HEK293 (cell line): ENCODE results near the gene STIM1.

Source experiments
- CTCF ChIA-PET: fragments of 350-600 bp; formaldehyde crosslinking; extraction: SDS; loops from one replicate; lab custom pipeline; 2021; ENCODE audit warnings: antibody characterized with exemption; lab: Yijun Ruan, JAX
- POLR2A ChIA-PET: fragments of 300-600 bp; formaldehyde crosslinking; extraction: SDS; loops from one replicate; lab custom pipeline; 2020; ENCODE audit warnings: antibody characterized with exemption, inconsistent platforms; lab: Yijun Ruan, JAX
- H3K27ac ChIP-seq: fragments of 200-500 bp; sonication (Bioruptor generic); 2 replicates; pipeline ENCODE4 v1.5.1; 2014; ENCODE audit warnings: low read depth, low read length, control low read depth, inconsistent platforms; ENCODE audit errors: extremely low read depth
- H3K36me3 ChIP-seq, 2 experiments: fragments of 200-500 bp in 1 of 2; sonication (Bioruptor generic) in 1 of 2; 1 replicate in 1 of 2; 2 replicates in 1 of 2; pipeline ENCODE4 v1.5.1; 2014 to 2017; ENCODE audit warnings: inconsistent platforms in 2 of 2, low read length in 2 of 2; ENCODE audit not compliant: control insufficient read depth in 2 of 2, insufficient read depth in 1 of 2
- H3K4me1 ChIP-seq: fragments of 200-500 bp; sonication (Bioruptor generic); 2 replicates; pipeline ENCODE4 v1.5.1; 2014; ENCODE audit warnings: mild to moderate bottlenecking, low read length, inconsistent platforms; ENCODE audit not compliant: control insufficient read depth, insufficient read depth
- H3K4me3 ChIP-seq: 2 replicates; pipeline ENCODE4 v1.5.1; 2011; ENCODE audit warnings: low read depth, mild to moderate bottlenecking, control low read depth, low read length, moderate library complexity
- H3K9me3 ChIP-seq: fragments of 200-500 bp; sonication (Bioruptor generic); 2 replicates; pipeline ENCODE4 v1.5.1; 2014; ENCODE audit warnings: low read depth, low read length, inconsistent platforms; ENCODE audit not compliant: control insufficient read depth, insufficient read depth
- BCL11A ChIP-seq: fragments of 450-650 bp; formaldehyde crosslinking; IDR thresholded peaks from 2 replicates; pipeline ENCODE4 v1.5.1; 2016; ENCODE audit warnings: low read depth, missing biosample characterization, missing genetic modification characterization
- HOXC10 ChIP-seq: sonication (generic); formaldehyde crosslinking; IDR thresholded peaks from 2 replicates; pipeline ENCODE4 v1.8.1; 2023; ENCODE audit warnings: mild to moderate bottlenecking, missing genetic modification reagents
- IKZF3 ChIP-seq: fragments of 450-650 bp; IDR thresholded peaks from 2 replicates; pipeline ENCODE4 v1.5.0; 2018; ENCODE audit warnings: missing biosample characterization, mild to moderate bottlenecking, missing genetic modification characterization, moderate library complexity
- KLF10 ChIP-seq: fragments of 450-650 bp; IDR thresholded peaks from 2 replicates; pipeline ENCODE4 v1.5.1; 2018; ENCODE audit warnings: missing biosample characterization, mild to moderate bottlenecking, missing genetic modification characterization
- SCRT1 ChIP-seq: fragments of 450-650 bp; formaldehyde crosslinking; IDR thresholded peaks from 2 replicates; pipeline ENCODE4 v1.5.1; 2016; ENCODE audit warnings: missing biosample characterization, missing genetic modification characterization, borderline replicate concordance
- SETDB1 ChIP-seq: IDR thresholded peaks from one replicate; pipeline ENCODE4 v1.6.1; 2017; ENCODE audit warnings: mild to moderate bottlenecking, low read length, moderate library complexity, mixed read lengths; ENCODE audit not compliant: insufficient read length
- SP2 ChIP-seq: fragments of 450-650 bp; formaldehyde crosslinking; IDR thresholded peaks from 2 replicates; pipeline ENCODE4 v1.5.1; 2016; ENCODE audit warnings: missing biosample characterization, missing genetic modification characterization
- YY2 ChIP-seq: fragments of 450-650 bp; formaldehyde crosslinking; IDR thresholded peaks from 2 replicates; pipeline ENCODE4 v1.5.1; 2016; ENCODE audit warnings: missing biosample characterization, missing genetic modification characterization
- ZBTB21 ChIP-seq: fragments of 450-650 bp; formaldehyde crosslinking; IDR thresholded peaks from 2 replicates; pipeline ENCODE4 v1.5.1; 2017; ENCODE audit warnings: missing biosample characterization, missing genetic modification characterization
- ZEB2 ChIP-seq: fragments of 450-650 bp; formaldehyde crosslinking; IDR thresholded peaks from 2 replicates; pipeline ENCODE4 v1.5.1; 2016; ENCODE audit warnings: missing biosample characterization, missing genetic modification characterization
- ZFP37 ChIP-seq: fragments of 450-650 bp; formaldehyde crosslinking; IDR thresholded peaks from 2 replicates; pipeline ENCODE4 v1.5.1; 2016; ENCODE audit warnings: missing biosample characterization, missing genetic modification characterization
- ZNF146 ChIP-seq: fragments of 450-650 bp; formaldehyde crosslinking; IDR thresholded peaks from 2 replicates; pipeline ENCODE4 v1.5.1; 2016; ENCODE audit warnings: missing biosample characterization, missing genetic modification characterization
- ZNF16 ChIP-seq: fragments of 450-650 bp; formaldehyde crosslinking; IDR thresholded peaks from 2 replicates; pipeline ENCODE4 v1.5.1; 2016; ENCODE audit warnings: low read depth, missing biosample characterization, missing genetic modification characterization
- ZNF169 ChIP-seq: fragments of 450-650 bp; formaldehyde crosslinking; IDR thresholded peaks from 2 replicates; pipeline ENCODE4 v1.5.1; 2016; ENCODE audit warnings: missing biosample characterization, missing genetic modification characterization
- ZNF175 ChIP-seq: fragments of 450-650 bp; formaldehyde crosslinking; IDR thresholded peaks from 2 replicates; pipeline ENCODE4 v1.5.1; 2016; ENCODE audit warnings: missing biosample characterization, missing genetic modification characterization
- ZNF211 ChIP-seq: fragments of 450-650 bp; formaldehyde crosslinking; IDR thresholded peaks from 2 replicates; pipeline ENCODE4 v1.5.1; 2016; ENCODE audit warnings: low read depth, missing biosample characterization, missing genetic modification characterization
- ZNF23 ChIP-seq: fragments of 450-650 bp; formaldehyde crosslinking; IDR thresholded peaks from 2 replicates; pipeline ENCODE4 v1.5.1; 2016; ENCODE audit warnings: missing biosample characterization, missing genetic modification characterization, borderline replicate concordance
- ZNF248 ChIP-seq: fragments of 450-650 bp; formaldehyde crosslinking; IDR thresholded peaks from 2 replicates; pipeline ENCODE4 v1.5.1; 2017; ENCODE audit warnings: missing biosample characterization, missing genetic modification characterization
- ZNF274 ChIP-seq, 2 experiments: fragments of 200-500 bp in 1 of 2; fragments of 450-650 bp in 1 of 2; sonication (Bioruptor generic) in 1 of 2; formaldehyde crosslinking in 1 of 2; IDR thresholded peaks; 2 replicates each; pipeline versions ENCODE4 v1.5.1 to v1.6.1; 2014 to 2016; ENCODE audit warnings: borderline replicate concordance in 1 of 2, inconsistent platforms in 1 of 2, low read length in 1 of 2, missing biosample characterization in 1 of 2, missing genetic modification characterization in 1 of 2
- ZNF302 ChIP-seq: fragments of 450-650 bp; formaldehyde crosslinking; IDR thresholded peaks from 2 replicates; pipeline ENCODE4 v1.5.1; 2016; ENCODE audit warnings: missing biosample characterization, missing genetic modification characterization, low read depth
- ZNF324 ChIP-seq: fragments of 450-650 bp; formaldehyde crosslinking; IDR thresholded peaks from 2 replicates; pipeline ENCODE4 v1.5.1; 2016; ENCODE audit warnings: missing biosample characterization, missing genetic modification characterization
- ZNF391 ChIP-seq: fragments of 450-650 bp; formaldehyde crosslinking; IDR thresholded peaks from 2 replicates; pipeline ENCODE4 v1.5.1; 2016; ENCODE audit warnings: low read depth, missing biosample characterization, missing genetic modification characterization, borderline replicate concordance
- ZNF501 ChIP-seq: fragments of 450-650 bp; formaldehyde crosslinking; IDR thresholded peaks from 2 replicates; pipeline ENCODE4 v1.5.1; 2016; ENCODE audit warnings: missing biosample characterization, missing genetic modification characterization
- ZNF560 ChIP-seq: fragments of 450-650 bp; formaldehyde crosslinking; IDR thresholded peaks from 2 replicates; pipeline ENCODE4 v1.5.1; 2017; ENCODE audit warnings: missing biosample characterization, missing genetic modification characterization, borderline replicate concordance
- ZNF571 ChIP-seq: fragments of 450-650 bp; formaldehyde crosslinking; IDR thresholded peaks from 2 replicates; pipeline ENCODE4 v1.5.0; 2017; ENCODE audit warnings: missing biosample characterization, missing genetic modification characterization
- ZNF596 ChIP-seq: fragments of 450-650 bp; IDR thresholded peaks from 2 replicates; pipeline ENCODE4 v1.5.0; 2018; ENCODE audit warnings: missing biosample characterization, mild to moderate bottlenecking, missing genetic modification characterization, moderate library complexity
- ZNF664 ChIP-seq: fragments of 450-650 bp; formaldehyde crosslinking; IDR thresholded peaks from 2 replicates; pipeline ENCODE4 v1.5.1; 2016; ENCODE audit warnings: missing biosample characterization, missing genetic modification characterization
- ZNF692 ChIP-seq: fragments of 450-650 bp; formaldehyde crosslinking; IDR thresholded peaks from 2 replicates; pipeline ENCODE4 v1.5.1; 2016; ENCODE audit warnings: missing biosample characterization, missing genetic modification characterization
- ZNF843 ChIP-seq: fragments of 450-650 bp; formaldehyde crosslinking; IDR thresholded peaks from 2 replicates; pipeline ENCODE4 v1.5.1; 2016; ENCODE audit warnings: missing biosample characterization, missing genetic modification characterization
- ZSCAN23 ChIP-seq: fragments of 450-650 bp; formaldehyde crosslinking; IDR thresholded peaks from 2 replicates; pipeline ENCODE4 v1.5.1; 2016; ENCODE audit warnings: missing biosample characterization, missing genetic modification characterization
- ZXDB ChIP-seq: fragments of 450-650 bp; formaldehyde crosslinking; IDR thresholded peaks from 2 replicates; pipeline ENCODE4 v1.5.1; 2016; ENCODE audit warnings: missing biosample characterization, missing genetic modification characterization
- TF ChIP-seq, protein P1 (sequence below): fragments of 450-650 bp; formaldehyde crosslinking; IDR thresholded peaks from 2 replicates; pipeline ENCODE4 v1.5.1; 2016; ENCODE audit warnings: missing biosample characterization, missing genetic modification characterization

The STIM1 gene

GRCh38 chr11:3984896-3985295, 129.4 kb downstream of the STIM1 start:
- CTCF ChIA-PET: interaction anchor here (1.0 kb wide), 1 partner anchor 130 kb away, joined by 3 read pairs; no protein-coding TSS in a partner anchor
- POLR2A ChIA-PET: no interaction called here

DNA sequence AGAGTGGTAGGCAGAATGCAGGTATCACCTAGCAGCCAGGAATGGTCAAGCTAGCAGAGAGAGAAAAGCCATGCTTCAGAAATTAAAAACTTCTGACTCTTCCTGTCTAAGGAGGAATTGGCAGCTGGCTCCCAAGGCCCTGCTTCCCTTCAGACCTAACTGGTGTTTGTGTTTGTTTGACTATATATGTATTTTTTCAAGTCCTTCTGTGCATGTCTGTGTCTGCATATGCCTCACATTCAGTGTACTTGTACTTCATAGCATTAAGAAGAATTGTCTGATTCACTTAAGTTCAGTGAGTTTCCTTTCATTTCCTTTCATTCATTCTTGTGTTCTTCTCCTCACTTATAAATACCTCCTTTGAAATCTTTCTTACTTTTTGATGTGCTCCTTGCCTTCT, 130.2 kb downstream of the STIM1 start:
- no peaks in the 10 kb centered on the region for H3K4me1 ChIP-seq
- H3K9me3 ChIP-seq: no peaks in the 10 kb centered on the region
- ChIA-PET POLR2A (no interaction called here), CTCF (no interaction called here)
- TF ChIP-seq HOXC10 (CRISPR knock-in tag): no peak
- TF ChIP-seq ZNF692 (tag by site-specific recombination): no peak
- TF ChIP-seq ZXDB (tag by site-specific recombination): no peak
- TF ChIP-seq ZNF391 (tag by site-specific recombination): no peak
- TF ChIP-seq ZNF302 (tag by site-specific recombination): no peak
- no peak for TF ChIP-seq IKZF3 (tag by site-specific recombination)
- no peak for TF ChIP-seq ZNF274 (IDR thresholded peaks at IDR 0.05; ENCODE audit: low read length)
- TF ChIP-seq ZNF274 (tag by site-specific recombination; IDR thresholded peaks at IDR 0.05; ENCODE audit: borderline replicate concordance): no peak
- TF ChIP-seq ZNF501 (tag by site-specific recombination): no peak
- no peak for TF ChIP-seq ZNF596 (tag by site-specific recombination)
- no peak for TF ChIP-seq SP2 (tag by site-specific recombination)
- TF ChIP-seq ZNF843: no peak
- no peak for TF ChIP-seq ZNF23 (tag by site-specific recombination)
- TF ChIP-seq, protein P1, sequence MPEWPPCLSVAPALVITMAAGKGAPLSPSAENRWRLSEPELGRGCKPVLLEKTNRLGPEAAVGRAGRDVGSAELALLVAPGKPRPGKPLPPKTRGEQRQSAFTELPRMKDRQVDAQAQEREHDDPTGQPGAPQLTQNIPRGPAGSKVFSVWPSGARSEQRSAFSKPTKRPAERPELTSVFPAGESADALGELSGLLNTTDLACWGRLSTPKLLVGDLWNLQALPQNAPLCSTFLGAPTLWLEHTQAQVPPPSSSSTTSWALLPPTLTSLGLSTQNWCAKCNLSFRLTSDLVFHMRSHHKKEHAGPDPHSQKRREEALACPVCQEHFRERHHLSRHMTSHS (tag by site-specific recombination): no peak
- TF ChIP-seq ZFP37: no peak
- no peak for TF ChIP-seq BCL11A (tag by site-specific recombination)
- no peaks in the 10 kb centered on the region for H3K36me3 ChIP-seq
- no peak overlapping the region for H3K27ac ChIP-seq
- H3K4me3 ChIP-seq: no peak overlapping the region

More at GRCh38 chr11:3984896-3985295, 129.4 kb downstream of the STIM1 start:
- no peak for TF ChIP-seq SETDB1
- TF ChIP-seq SCRT1: no peak
- no peak for TF ChIP-seq ZSCAN23 (tag by site-specific recombination)
- no peak for TF ChIP-seq ZNF169 (tag by site-specific recombination)
- no peak for TF ChIP-seq ZNF146 (tag by site-specific recombination)
- no peak for TF ChIP-seq ZEB2
- no peak for TF ChIP-seq ZNF248 (tag by site-specific recombination)
- no peak for TF ChIP-seq YY2
- no peak for TF ChIP-seq KLF10
- TF ChIP-seq, all 188 proteins: peak for 0
- no peak overlapping the region for H3K4me3 ChIP-seq
- no peaks in the 10 kb centered on the region for H3K36me3 ChIP-seq
- H3K27ac ChIP-seq: no peak overlapping the region
- no peaks in the 10 kb centered on the region for H3K9me3 ChIP-seq
- no peaks in the 10 kb centered on the region for H3K4me1 ChIP-seq

DNA sequence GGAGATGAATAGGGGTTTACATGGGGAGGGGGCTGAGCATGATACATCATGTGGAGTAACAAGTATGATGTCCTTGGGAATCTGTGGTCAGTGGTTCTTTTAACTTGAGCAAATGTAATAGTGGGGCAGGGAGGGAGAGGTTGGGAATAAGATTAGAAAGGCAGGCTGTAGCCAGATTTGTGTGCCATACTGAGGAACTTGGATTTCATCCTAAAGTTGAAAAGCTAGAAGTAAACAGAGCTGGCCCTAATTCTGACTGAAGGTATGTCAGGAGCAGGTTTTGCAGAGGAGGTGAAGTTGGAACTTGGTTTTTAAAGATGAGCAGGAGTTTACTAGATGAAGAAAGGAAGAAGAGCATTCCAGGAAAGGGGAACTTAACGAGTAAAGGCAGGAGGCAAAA, 130.8 kb downstream of the STIM1 start:
- ChIA-PET CTCF (no interaction called here), POLR2A (no interaction called here)
- no peak for TF ChIP-seq ZXDB (tag by site-specific recombination)
- no peak for TF ChIP-seq ZNF560 (tag by site-specific recombination)
- no peak for TF ChIP-seq ZNF324
- no peak for TF ChIP-seq ZNF175
- no peak for TF ChIP-seq ZNF16
- no peak for TF ChIP-seq ZNF391 (tag by site-specific recombination)
- TF ChIP-seq ZNF664 (tag by site-specific recombination): no peak
- no peak for TF ChIP-seq ZNF211 (tag by site-specific recombination)
- TF ChIP-seq ZBTB21 (tag by site-specific recombination): no peak
- no peak for TF ChIP-seq ZNF571 (tag by site-specific recombination)

More for the DNA sequence above, 130.8 kb downstream of the STIM1 start:
- Histone ChIP-seq H3K4me1 (no peaks in the 10 kb centered on the region), H3K4me3 (no peak overlapping the region), H3K27ac (no peak overlapping the region), H3K9me3 (no peaks in the 10 kb centered on the region), H3K36me3 (no peaks in the 10 kb centered on the region)
